GM10248 (cell line): ENCODE data around the gene B4GALT5.

Source experiments
- CTCF ChIA-PET: fragments of 300-600 bp; sonication (Branson Sonifier 250); formaldehyde crosslinking; extraction: SDS; loops from one replicate; lab custom pipeline; 2021; ENCODE audit warnings: antibody characterized with exemption; lab: Yijun Ruan, JAX
- POLR2A ChIA-PET: fragments of 350-650 bp; sonication (Branson Sonifier 250); formaldehyde crosslinking; extraction: SDS; loops from one replicate; lab custom pipeline; 2020; ENCODE audit warnings: antibody characterized with exemption; lab: Yijun Ruan, JAX
- DNase-seq: peaks from one replicate; pipeline ENCODE4 v3.0.0; 2012; ENCODE audit errors: extremely low spot score
- TF ChIP-seq, protein P1 (sequence below): IDR thresholded peaks from 2 replicates; pipeline ENCODE4 v1.5.1; 2012; ENCODE audit warnings: mild to moderate bottlenecking, low read depth; ENCODE audit errors: extremely low read depth, missing control alignments, control extremely low read depth

Gene B4GALT5

GRCh38 chr20:49610691-49611538 is 102.8 kb downstream of the B4GALT5 start:
- peak; percentile 87 for DNase-seq
- ChIA-PET POLR2A (interaction anchor here (0.6 kb wide), 1 partner anchor 97 kb away, joined by 3 read pairs; no protein-coding TSS in a partner anchor), CTCF (interaction anchor here (0.7 to 11.3 kb wide), 43 partner anchors 10 to 326 kb away, joined by 3 to 169 read pairs (median 4); partner anchors contain the start of genes RNF114 and SPATA2)
- TF ChIP-seq, protein P1, sequence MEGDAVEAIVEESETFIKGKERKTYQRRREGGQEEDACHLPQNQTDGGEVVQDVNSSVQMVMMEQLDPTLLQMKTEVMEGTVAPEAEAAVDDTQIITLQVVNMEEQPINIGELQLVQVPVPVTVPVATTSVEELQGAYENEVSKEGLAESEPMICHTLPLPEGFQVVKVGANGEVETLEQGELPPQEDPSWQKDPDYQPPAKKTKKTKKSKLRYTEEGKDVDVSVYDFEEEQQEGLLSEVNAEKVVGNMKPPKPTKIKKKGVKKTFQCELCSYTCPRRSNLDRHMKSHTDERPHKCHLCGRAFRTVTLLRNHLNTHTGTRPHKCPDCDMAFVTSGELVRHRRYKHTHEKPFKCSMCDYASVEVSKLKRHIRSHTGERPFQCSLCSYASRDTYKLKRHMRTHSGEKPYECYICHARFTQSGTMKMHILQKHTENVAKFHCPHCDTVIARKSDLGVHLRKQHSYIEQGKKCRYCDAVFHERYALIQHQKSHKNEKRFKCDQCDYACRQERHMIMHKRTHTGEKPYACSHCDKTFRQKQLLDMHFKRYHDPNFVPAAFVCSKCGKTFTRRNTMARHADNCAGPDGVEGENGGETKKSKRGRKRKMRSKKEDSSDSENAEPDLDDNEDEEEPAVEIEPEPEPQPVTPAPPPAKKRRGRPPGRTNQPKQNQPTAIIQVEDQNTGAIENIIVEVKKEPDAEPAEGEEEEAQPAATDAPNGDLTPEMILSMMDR: peak; percentile 97

DNA sequence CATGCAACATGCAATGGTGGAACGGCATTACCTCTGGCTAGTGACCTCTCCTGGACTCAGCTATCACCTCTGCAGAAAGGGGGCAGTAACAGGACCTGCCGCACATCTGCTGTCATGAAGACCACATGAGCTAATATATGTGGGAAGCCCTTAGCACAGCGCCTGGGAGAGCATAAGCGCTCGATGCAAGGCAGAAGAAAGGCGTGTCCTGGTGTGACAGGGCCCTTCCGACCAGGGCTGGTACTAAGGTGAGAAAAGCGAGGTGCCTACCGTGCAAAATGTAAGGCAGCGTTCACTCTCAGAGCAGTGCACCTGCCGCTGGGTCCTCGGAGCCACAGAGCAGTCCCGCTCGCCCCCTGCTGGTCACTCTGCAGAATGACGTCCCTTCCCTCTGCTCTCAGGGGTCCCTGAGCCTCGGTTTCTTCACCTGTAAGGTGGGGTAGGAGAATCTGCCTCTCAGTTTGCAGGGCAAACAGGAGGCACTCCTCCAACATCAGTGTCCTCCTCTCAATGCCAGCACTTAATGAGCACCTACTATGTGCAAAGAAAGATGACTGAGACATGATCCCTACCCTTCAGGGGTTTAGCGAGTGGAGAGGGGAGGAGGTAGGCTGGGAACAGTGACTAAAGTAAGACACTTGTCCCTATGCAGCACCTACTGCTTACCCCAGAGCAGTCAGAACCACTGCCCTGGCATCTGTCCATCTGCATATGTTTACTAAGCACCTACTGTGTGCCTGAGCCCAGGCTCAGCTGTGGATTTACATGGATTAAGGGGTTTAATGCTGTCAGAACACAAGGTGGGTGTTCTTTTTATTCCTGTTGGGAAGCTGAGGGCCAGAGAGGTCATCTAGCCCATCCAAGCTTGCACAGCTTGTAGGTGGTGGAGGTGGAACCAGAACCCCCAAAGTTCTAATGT is 104.7 kb downstream of the B4GALT5 start:
- ChIA-PET CTCF (interaction anchor here (0.6 to 11.3 kb wide), 72 partner anchors 9 to 328 kb away, joined by 3 to 169 read pairs (median 5); partner anchors contain the start of gene RNF114), POLR2A (no interaction called here)
- peak; percentile 80 for DNase-seq

GRCh38 chr20:49607568-49607967 is 106.1 kb downstream of the B4GALT5 start:
- ChIA-PET CTCF (interaction anchor here (0.9 to 11.3 kb wide), 15 partner anchors 15 to 324 kb away, joined by 3 to 169 read pairs (median 10); no protein-coding TSS in a partner anchor), POLR2A (no interaction called here)
- TF ChIP-seq, protein P1: no peak
- no peak for DNase-seq

More for the DNA sequence above, 104.7 kb downstream of the B4GALT5 start:
- TF ChIP-seq, protein P1: peak; percentile 90

GRCh38 chr20:49603209-49603627 is 110.5 kb downstream of the B4GALT5 start:
- CTCF ChIA-PET: interaction anchor here (1.0 to 11.3 kb wide), 6 partner anchors 8 to 269 kb away, joined by 3 to 169 read pairs (median 4); no protein-coding TSS in a partner anchor
- DNase-seq: no peak
- POLR2A ChIA-PET: no interaction called here
- TF ChIP-seq, protein P1: no peak

GRCh38 chr20:49602345-49603208 is 111.1 kb downstream of the B4GALT5 start:
- DNase-seq: no peak
- ChIA-PET POLR2A (no interaction called here), CTCF (interaction anchor here (1.0 to 11.3 kb wide), 2 partner anchors 62 to 268 kb away, joined by 3 to 169 read pairs; no protein-coding TSS in a partner anchor)
- TF ChIP-seq, protein P1: no peak
